Endothelial cell of hepatic sinusoid (primary cell): ENCODE results near the gene FMOD.
"Not testable (repeated sequence)": the region's sequence is repeated elsewhere in the genome, so short reads cannot be mapped to it uniquely, and the experiment has no call there.

Experiments used
- in situ Hi-C: cut with HindIII; loops from 2 replicates; pipeline ENCODE4 v1.10.0; 2017; ENCODE audit warnings: low sequenced_read_pairs

The FMOD gene

GRCh38 chr1:203307641-203308126, 43.2 kb downstream of the FMOD start:
- in situ Hi-C loops = no loop called here

DNA sequence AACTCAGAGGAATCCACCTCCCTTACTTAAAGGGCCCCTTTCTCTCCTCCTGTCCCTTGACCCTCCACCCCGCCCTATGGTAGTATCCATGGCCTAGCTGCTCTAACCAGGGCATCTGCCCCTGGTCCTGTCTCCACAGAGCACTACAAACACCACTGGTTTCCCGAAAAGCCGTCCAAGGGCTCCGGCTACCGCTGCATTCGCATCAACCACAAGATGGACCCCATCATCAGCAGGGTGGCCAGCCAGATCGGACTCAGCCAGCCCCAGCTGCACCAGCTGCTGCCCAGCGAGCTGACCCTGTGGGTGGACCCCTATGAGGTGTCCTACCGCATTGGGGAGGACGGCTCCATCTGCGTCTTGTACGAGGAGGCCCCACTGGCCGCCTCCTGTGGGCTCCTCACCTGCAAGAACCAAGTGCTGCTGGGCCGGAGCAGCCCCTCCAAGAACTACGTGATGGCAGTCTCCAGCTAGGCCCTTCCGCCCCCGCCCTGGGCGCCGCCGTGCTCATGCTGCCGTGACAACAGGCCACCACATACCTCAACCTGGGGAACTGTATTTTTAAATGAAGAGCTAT, 43.9 kb downstream of the FMOD start:
- in situ Hi-C loops = no loop called here

- in situ Hi-C loops = no loop called here
Observed at GRCh38 chr1:203306089-203306964, 44.6 kb downstream of the FMOD start.

DNA sequence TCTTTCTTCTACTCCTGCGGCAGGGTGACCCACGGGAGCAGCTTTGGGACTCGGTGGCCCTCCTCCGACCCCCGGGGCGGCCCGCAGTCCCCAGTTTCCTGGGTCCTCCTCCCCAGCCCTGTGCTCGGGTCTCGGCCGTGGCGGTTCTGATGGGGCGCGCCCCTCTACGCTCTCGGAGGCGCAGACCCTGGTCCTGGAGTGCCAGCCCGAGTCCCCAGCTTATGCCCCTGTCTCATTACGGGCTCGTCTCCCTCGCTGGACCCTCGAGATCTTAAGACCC, 45.2 kb downstream of the FMOD start:
- in situ Hi-C loops = no loop called here

GRCh38 chr1:203304919-203305808, 45.8 kb downstream of the FMOD start, which contains the start of gene BTG2:
Gene BTG2, plus strand, starts transcription at chr1:203305519. Its CDS starts 88 bp downstream, at chr1:203305607.
- in situ Hi-C loops = no loop called here

GRCh38 chr1:203304391-203304918, 46.5 kb downstream of the FMOD start:
- in situ Hi-C loops = no loop called here

- in situ Hi-C loops = no loop called here
Observed at GRCh38 chr1:203302894-203303293, 48.0 kb downstream of the FMOD start.

DNA sequence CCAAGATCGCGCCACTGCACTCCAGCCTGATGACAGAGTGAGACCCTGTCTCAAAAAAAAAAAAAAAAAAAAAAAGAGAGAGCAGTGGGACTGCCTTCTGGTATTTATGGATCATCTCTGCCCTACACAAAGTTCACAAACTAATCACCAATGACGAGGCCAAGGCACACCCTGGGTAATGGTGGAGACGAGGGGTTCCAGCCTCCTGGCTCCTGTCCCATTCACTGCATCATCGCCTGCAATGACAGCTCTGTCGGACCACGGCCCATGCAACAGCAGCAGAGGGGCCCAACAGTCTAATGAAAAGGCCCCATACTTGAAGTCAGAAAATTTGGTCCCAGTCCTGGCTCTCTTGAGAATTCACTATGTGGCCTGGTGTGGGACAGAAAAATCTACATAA, 48.5 kb downstream of the FMOD start:
- in situ Hi-C loops = no loop called here

GRCh38 chr1:203301331-203301668, 49.6 kb downstream of the FMOD start:
- in situ Hi-C loops = no loop called here

DNA sequence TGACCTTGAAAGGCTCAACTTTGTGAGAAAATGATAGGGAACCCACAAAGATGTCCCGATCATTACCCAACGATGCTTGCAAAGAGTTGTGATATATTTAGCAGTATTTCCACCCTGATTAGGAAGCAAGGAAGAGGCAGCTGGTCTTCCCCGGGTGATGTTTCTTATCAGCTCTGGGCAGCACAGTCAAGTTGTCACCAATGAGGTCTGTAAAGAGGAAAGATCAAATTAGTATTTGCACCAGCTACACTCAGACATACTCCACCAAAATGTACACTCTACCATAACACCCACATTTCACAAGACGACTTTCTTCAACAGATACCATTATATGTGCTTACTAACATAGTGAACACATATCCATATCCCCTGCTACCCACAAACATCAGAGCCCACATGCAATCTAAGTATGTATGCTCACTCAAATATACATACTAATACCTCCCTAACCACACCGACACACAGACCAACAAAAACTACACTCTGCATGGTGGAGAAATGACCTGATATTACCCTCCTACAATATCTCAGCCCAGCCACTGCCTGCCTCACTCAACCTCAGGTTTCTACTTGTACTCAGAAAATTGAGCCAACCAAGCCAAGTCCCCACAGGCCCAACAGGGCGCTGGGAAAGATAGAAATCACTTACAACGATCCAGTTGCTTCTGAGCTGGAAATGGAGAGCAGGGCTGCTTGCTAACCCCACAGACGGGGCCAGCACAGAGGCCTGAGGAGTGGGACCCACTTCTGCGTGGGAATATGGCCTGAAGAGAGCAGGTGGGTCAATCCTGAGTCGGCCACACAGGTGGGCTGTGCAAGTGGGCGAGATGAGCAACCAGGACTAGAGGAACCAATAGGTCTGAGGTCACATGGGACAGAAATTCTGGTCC, 50.2 kb downstream of the FMOD start:
- in situ Hi-C loops = no loop called here

GRCh38 chr1:203299719-203300429, 51.0 kb downstream of the FMOD start:
- in situ Hi-C loops = not testable (repeated sequence)

GRCh38 chr1:203299169-203299568, 51.8 kb downstream of the FMOD start:
- in situ Hi-C loops = no loop called here

DNA sequence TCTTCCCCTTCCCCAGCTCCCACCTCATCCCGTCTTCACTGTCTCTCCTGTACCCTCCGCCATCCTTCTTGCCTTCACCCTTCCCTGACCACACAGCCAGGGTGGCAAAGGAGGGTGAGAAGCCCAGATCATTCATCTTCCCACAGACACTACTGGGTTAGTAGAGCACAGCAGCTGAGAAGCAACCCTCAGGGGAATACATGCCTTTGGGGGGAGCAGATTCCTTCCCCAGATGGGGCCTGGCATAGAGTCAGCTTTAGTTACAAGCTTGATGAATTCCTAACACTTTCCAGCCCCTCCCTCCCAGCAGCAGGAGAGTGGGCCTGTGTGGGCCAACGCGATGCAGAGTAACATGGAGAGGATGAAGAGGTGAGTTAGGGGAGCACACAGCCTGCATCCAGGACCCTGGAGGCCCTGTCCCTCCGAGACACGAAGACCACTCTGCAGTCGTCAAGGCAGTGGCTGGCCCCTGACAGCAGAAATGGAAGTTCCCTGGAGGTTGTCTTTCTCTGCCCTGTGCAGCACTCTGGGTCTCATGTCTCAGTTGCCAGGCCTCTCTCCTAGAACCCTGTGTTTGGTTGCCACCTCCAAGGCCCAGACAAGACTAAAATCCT, 54.4 kb downstream of the FMOD start:
- in situ Hi-C loops = no loop called here

GRCh38 chr1:203295796-203296195, 55.1 kb downstream of the FMOD start:
- in situ Hi-C loops = no loop called here

DNA sequence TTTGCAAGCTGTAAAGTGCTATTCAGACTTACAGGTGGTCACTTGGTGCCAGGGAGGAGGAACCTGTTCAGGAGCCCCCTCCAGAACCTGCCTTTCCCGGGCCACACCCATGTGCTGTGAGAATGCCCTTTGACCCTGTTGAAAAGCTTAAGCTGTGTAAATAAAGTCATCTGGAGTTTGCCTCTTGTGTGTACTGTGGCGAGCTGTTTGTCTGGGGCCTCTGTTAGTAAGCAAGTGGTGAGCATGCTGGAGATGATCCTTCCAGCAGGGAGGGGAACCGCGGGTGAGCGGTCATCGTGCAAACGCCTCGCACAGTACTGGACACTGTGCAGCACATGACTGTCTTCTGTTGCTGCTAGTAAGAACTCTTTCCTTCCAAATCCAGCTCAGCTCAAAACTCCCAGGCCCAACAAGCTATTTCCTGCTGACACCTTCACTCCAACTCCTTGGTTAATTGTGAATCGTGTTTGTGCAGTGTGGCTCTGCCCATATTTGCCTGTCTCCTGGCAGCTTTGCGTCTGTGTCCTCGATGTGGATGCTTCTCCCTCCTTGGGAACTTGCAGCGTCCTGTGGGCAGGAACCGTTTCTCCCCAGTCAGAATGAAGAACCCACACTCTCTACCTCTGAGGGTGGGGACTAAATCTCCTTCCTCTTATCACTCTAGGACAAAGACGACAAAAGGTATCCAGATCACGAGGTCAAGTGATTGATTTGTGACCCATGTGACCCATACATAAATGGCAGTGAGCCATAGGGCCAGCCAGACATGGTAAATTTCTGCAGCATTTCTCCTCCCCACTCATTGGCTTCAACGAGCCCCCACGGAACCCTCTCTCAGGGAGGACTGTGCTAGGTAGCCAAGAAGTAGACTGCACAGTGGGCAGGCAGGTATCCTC, 59.5 kb downstream of the FMOD start:
- in situ Hi-C loops = no loop called here
